HepG2 (cell line): ENCODE data around the gene UBE2C. TPM values are rescaled to one million over a fixed set of nuclear protein-coding genes. Genes with fewer than 3 reads are reported as not detected.
A peak's percentile ranks its signal among the peaks of the same experiment; 100 is the strongest.

ENCODE experiments used
- IRX3 ChIP-seq: sonication (generic); formaldehyde crosslinking; IDR thresholded peaks from 2 replicates; pipeline ENCODE4 v1.8.1; 2023; ENCODE audit warnings: mild to moderate bottlenecking, low read depth, missing genetic modification reagents, borderline replicate concordance
- KLF12 ChIP-seq: sonication (generic); formaldehyde crosslinking; IDR thresholded peaks from 2 replicates; pipeline ENCODE4 v1.4.0; 2020; ENCODE audit warnings: missing genetic modification reagents, borderline replicate concordance
- LCORL ChIP-seq, 2 experiments: fragments of 450-650 bp in 1 of 2; sonication (generic) in 1 of 2; formaldehyde crosslinking in 1 of 2; IDR thresholded peaks; 2 replicates each; pipeline versions ENCODE4 v1.5.0 to v1.6.1; 2017 to 2020; ENCODE audit warnings: antibody characterized with exemption in 1 of 2, missing genetic modification reagents in 1 of 2
- MTA1 ChIP-seq: sonication (generic); formaldehyde crosslinking; IDR thresholded peaks from 2 replicates; pipeline ENCODE4 v1.4.0; 2020; ENCODE audit warnings: missing genetic modification reagents, mild to moderate bottlenecking, borderline replicate concordance
- REST ChIP-seq, 2 experiments: IDR thresholded peaks; 2 replicates each; pipeline ENCODE4 v1.6.1; 2011 to 2012; ENCODE audit warnings: low read length in 2 of 2, borderline replicate concordance in 1 of 2, low read depth in 1 of 2, mild to moderate bottlenecking in 1 of 2, moderate library complexity in 1 of 2
- SMARCE1 ChIP-seq: fragments of 450-650 bp; IDR thresholded peaks from 2 replicates; pipeline ENCODE4 v1.6.1; 2017; ENCODE audit warnings: borderline replicate concordance
- STAT5B ChIP-seq: sonication (generic); formaldehyde crosslinking; IDR thresholded peaks from 2 replicates; pipeline ENCODE4 v1.4.0; 2020; ENCODE audit warnings: missing genetic modification reagents
- ZNF432 ChIP-seq: sonication (generic); formaldehyde crosslinking; IDR thresholded peaks from 2 replicates; pipeline ENCODE4 v1.5.0; 2020; ENCODE audit warnings: missing genetic modification reagents, mild to moderate bottlenecking, borderline replicate concordance
- polyA plus RNA-seq, 8 experiments: library from polyadenylated mRNA; depleted of rRNA in 3 of 8; stranded (reverse) in 7 of 8; unstranded in 1 of 8; fragments of >200 nt; fragmentation: Illumina TruSeq in 4 of 8; extraction: Trizol in 4 of 8; gene quantifications; 2 replicates each; pipeline versions ENCODE4 v1.2.1 to v1.2.3, GENCODE V29; 2011 to 2016; ENCODE audit warnings: low read depth in 4 of 8, missing spikeins in 1 of 8, mixed read lengths in 1 of 8; ENCODE audit not compliant: insufficient read depth in 1 of 8
- total RNA-seq, 5 experiments: library from RNA; depleted of rRNA; stranded (reverse); fragments of >200 nt; fragmentation: Illumina TruSeq; extraction: Trizol; gene quantifications; 2 replicates each; pipeline ENCODE4 v1.2.3, GENCODE V29; 2016; ENCODE audit warnings: low read depth in 1 of 5
- TF ChIP-seq, protein P1 (sequence below): sonication (generic); formaldehyde crosslinking; IDR thresholded peaks from 2 replicates; pipeline ENCODE4 v1.4.0; 2020; ENCODE audit warnings: missing genetic modification reagents, borderline replicate concordance
- TF ChIP-seq, protein P2 (sequence below): sonication (generic); formaldehyde crosslinking; IDR thresholded peaks from 2 replicates; pipeline ENCODE4 v1.5.1; 2020; ENCODE audit warnings: mild to moderate bottlenecking, missing genetic modification reagents, borderline replicate concordance
- TF ChIP-seq, protein P3 (sequence below): IDR thresholded peaks from 2 replicates; pipeline ENCODE4 v1.6.1; 2018; ENCODE audit warnings: missing genetic modification reagents

The UBE2C gene
- total and polyA plus RNA-seq, 2 of the 13 experiments (the other 11 are each of a cell fraction or from before 2014, with no cell fraction given), result 100 to 123 TPM

GRCh38 chr20:45827030-45827652 lies 14.7 kb downstream of the UBE2C start, which contains the start of gene TNNC2 (continued):
- no peak for TF ChIP-seq REST (IDR thresholded peaks at IDR 0.05; ENCODE audit: borderline replicate concordance in 1 of 2, low read depth in 1 of 2, low read length in 2 of 2)
- no peak for TF ChIP-seq SMARCE1
- TF ChIP-seq STAT5B (CRISPR knock-in tag), result no peak
- TF ChIP-seq, protein P1, sequence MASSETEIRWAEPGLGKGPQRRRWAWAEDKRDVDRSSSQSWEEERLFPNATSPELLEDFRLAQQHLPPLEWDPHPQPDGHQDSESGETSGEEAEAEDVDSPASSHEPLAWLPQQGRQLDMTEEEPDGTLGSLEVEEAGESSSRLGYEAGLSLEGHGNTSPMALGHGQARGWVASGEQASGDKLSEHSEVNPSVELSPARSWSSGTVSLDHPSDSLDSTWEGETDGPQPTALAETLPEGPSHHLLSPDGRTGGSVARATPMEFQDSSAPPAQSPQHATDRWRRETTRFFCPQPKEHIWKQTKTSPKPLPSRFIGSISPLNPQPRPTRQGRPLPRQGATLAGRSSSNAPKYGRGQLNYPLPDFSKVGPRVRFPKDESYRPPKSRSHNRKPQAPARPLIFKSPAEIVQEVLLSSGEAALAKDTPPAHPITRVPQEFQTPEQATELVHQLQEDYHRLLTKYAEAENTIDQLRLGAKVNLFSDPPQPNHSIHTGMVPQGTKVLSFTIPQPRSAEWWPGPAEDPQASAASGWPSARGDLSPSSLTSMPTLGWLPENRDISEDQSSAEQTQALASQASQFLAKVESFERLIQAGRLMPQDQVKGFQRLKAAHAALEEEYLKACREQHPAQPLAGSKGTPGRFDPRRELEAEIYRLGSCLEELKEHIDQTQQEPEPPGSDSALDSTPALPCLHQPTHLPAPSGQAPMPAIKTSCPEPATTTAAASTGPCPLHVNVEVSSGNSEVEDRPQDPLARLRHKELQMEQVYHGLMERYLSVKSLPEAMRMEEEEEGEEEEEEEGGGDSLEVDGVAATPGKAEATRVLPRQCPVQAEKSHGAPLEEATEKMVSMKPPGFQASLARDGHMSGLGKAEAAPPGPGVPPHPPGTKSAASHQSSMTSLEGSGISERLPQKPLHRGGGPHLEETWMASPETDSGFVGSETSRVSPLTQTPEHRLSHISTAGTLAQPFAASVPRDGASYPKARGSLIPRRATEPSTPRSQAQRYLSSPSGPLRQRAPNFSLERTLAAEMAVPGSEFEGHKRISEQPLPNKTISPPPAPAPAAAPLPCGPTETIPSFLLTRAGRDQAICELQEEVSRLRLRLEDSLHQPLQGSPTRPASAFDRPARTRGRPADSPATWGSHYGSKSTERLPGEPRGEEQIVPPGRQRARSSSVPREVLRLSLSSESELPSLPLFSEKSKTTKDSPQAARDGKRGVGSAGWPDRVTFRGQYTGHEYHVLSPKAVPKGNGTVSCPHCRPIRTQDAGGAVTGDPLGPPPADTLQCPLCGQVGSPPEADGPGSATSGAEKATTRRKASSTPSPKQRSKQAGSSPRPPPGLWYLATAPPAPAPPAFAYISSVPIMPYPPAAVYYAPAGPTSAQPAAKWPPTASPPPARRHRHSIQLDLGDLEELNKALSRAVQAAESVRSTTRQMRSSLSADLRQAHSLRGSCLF (CRISPR knock-in tag), result no peak
- TF ChIP-seq LCORL (IDR thresholded peaks at IDR 0.05), result no peak
- TF ChIP-seq LCORL (CRISPR knock-in tag; IDR thresholded peaks at IDR 0.05), result peak; percentile 32; the same call in 1 of the 2 replicates
- TF ChIP-seq KLF12 (CRISPR knock-in tag), result no peak
- TF ChIP-seq, protein P2, sequence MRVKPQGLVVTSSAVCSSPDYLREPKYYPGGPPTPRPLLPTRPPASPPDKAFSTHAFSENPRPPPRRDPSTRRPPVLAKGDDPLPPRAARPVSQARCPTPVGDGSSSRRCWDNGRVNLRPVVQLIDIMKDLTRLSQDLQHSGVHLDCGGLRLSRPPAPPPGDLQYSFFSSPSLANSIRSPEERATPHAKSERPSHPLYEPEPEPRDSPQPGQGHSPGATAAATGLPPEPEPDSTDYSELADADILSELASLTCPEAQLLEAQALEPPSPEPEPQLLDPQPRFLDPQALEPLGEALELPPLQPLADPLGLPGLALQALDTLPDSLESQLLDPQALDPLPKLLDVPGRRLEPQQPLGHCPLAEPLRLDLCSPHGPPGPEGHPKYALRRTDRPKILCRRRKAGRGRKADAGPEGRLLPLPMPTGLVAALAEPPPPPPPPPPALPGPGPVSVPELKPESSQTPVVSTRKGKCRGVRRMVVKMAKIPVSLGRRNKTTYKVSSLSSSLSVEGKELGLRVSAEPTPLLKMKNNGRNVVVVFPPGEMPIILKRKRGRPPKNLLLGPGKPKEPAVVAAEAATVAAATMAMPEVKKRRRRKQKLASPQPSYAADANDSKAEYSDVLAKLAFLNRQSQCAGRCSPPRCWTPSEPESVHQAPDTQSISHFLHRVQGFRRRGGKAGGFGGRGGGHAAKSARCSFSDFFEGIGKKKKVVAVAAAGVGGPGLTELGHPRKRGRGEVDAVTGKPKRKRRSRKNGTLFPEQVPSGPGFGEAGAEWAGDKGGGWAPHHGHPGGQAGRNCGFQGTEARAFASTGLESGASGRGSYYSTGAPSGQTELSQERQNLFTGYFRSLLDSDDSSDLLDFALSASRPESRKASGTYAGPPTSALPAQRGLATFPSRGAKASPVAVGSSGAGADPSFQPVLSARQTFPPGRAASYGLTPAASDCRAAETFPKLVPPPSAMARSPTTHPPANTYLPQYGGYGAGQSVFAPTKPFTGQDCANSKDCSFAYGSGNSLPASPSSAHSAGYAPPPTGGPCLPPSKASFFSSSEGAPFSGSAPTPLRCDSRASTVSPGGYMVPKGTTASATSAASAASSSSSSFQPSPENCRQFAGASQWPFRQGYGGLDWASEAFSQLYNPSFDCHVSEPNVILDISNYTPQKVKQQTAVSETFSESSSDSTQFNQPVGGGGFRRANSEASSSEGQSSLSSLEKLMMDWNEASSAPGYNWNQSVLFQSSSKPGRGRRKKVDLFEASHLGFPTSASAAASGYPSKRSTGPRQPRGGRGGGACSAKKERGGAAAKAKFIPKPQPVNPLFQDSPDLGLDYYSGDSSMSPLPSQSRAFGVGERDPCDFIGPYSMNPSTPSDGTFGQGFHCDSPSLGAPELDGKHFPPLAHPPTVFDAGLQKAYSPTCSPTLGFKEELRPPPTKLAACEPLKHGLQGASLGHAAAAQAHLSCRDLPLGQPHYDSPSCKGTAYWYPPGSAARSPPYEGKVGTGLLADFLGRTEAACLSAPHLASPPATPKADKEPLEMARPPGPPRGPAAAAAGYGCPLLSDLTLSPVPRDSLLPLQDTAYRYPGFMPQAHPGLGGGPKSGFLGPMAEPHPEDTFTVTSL (CRISPR knock-in tag), result no peak
- TF ChIP-seq, protein P3, sequence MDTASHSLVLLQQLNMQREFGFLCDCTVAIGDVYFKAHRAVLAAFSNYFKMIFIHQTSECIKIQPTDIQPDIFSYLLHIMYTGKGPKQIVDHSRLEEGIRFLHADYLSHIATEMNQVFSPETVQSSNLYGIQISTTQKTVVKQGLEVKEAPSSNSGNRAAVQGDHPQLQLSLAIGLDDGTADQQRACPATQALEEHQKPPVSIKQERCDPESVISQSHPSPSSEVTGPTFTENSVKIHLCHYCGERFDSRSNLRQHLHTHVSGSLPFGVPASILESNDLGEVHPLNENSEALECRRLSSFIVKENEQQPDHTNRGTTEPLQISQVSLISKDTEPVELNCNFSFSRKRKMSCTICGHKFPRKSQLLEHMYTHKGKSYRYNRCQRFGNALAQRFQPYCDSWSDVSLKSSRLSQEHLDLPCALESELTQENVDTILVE (CRISPR knock-in tag), result no peak
- no peak for TF ChIP-seq ZNF432 (CRISPR knock-in tag)
- peak; percentile 84; the same call in 1 of the 2 replicates for TF ChIP-seq MTA1 (CRISPR knock-in tag)
- no peak for TF ChIP-seq IRX3 (CRISPR knock-in tag)
